A549 (cell line): ENCODE results near the gene ATP9B. TPM values are rescaled to one million over a fixed set of nuclear protein-coding genes. Genes with fewer than 3 reads are reported as not detected.

Experiments
- ATAC-seq, 2 experiments: fragments of 200-7000 bp in 1 of 2; fragments of >200 bp in 1 of 2; cut with Nextera tagmentation in 1 of 2; cut with Tn5 transposase in 1 of 2; 3 replicates each; pipeline versions ENCODE4 v1.8.0 to v1.9.1; 2018 to 2020; ENCODE audit warnings: mild to moderate bottlenecking in 1 of 2, moderate library complexity in 1 of 2
- CTCF ChIA-PET: fragments of 300-600 bp; sonication (Branson Sonifier 250); formaldehyde crosslinking; extraction: SDS; loops from one replicate; lab custom pipeline; 2021; ENCODE audit warnings: antibody characterized with exemption, inconsistent platforms; lab: Yijun Ruan, JAX
- POLR2A ChIA-PET: fragments of 350-600 bp; formaldehyde crosslinking; extraction: SDS; loops from one replicate; lab custom pipeline; 2021; ENCODE audit warnings: antibody characterized with exemption, inconsistent platforms; lab: Yijun Ruan, JAX
- DNase-seq, 2 experiments: peaks; one replicate each; pipeline versions ENCODE4 v3.0.0 to v3.0.0-alpha.2; 2011 to 2016; ENCODE audit warnings: low read depth in 1 of 2, low spot score in 1 of 2
- FAIRE-seq: peaks from 2 replicates; lab custom pipeline; 2011; peaks lifted over from hg19 to GRCh38; lab: Jason Lieb, UNC
- H3K27ac ChIP-seq, 2 experiments: fragments of >200 bp; sonication (Bioruptor Twin); formaldehyde crosslinking; 3 replicates each; pipeline ENCODE4 v1.5.1; 2016 to 2017
- H3K4me1 ChIP-seq: fragments of >200 bp; sonication (Bioruptor Twin); formaldehyde crosslinking; 3 replicates; pipeline ENCODE4 v1.6.1; 2016
- H3K4me2 ChIP-seq: fragments of >200 bp; sonication (Bioruptor Twin); formaldehyde crosslinking; 3 replicates; pipeline ENCODE4 v1.6.1; 2016
- H3K4me3 ChIP-seq: fragments of >200 bp; sonication (Bioruptor Twin); formaldehyde crosslinking; 3 replicates; pipeline ENCODE4 v1.5.1; 2016
- H3K9me3 ChIP-seq: fragments of >200 bp; sonication (Bioruptor Twin); formaldehyde crosslinking; 3 replicates; pipeline ENCODE4 v1.6.1; 2016
- ATOH8 ChIP-seq: fragments of 250-450 bp; sonication (Bioruptor Pico); IDR thresholded peaks from 2 replicates; pipeline ENCODE4 v1.5.0; 2020; ENCODE audit warnings: low read depth, mild to moderate bottlenecking, moderate library complexity
- CHD2 ChIP-seq: fragments of 150-350 bp; IDR thresholded peaks from 2 replicates; pipeline ENCODE4 v1.6.1; 2014; ENCODE audit warnings: low read length; ENCODE audit not compliant: partially characterized antibody
- CHD4 ChIP-seq: fragments of 200-600 bp; sonication (generic); IDR thresholded peaks from 2 replicates; pipeline ENCODE4 v1.6.1; 2016; ENCODE audit warnings: antibody characterized with exemption, mild to moderate bottlenecking, borderline replicate concordance
- CTCF ChIP-seq: fragments of >200 bp; sonication (Bioruptor Twin); formaldehyde crosslinking; IDR thresholded peaks from 3 replicates; pipeline ENCODE4 v1.5.1; 2016
- EP300 ChIP-seq, 2 experiments: fragments of >200 bp; sonication (Bioruptor Twin); formaldehyde crosslinking; IDR thresholded peaks; 2 replicates in 1 of 2; 3 replicates in 1 of 2; pipeline ENCODE4 v1.6.1; 2016 to 2017
- ESRRA ChIP-seq: fragments of 150-350 bp; IDR thresholded peaks from 2 replicates; pipeline ENCODE4 v1.6.1; 2014; ENCODE audit warnings: mild to moderate bottlenecking, low read length, borderline replicate concordance
- FOXS1 ChIP-seq: fragments of 250-450 bp; sonication (Bioruptor Pico); IDR thresholded peaks from 2 replicates; pipeline ENCODE4 v1.5.0; 2020; ENCODE audit warnings: mild to moderate bottlenecking, moderate library complexity
- GATA3 ChIP-seq: IDR thresholded peaks from 2 replicates; pipeline ENCODE4 v1.6.1; 2012; ENCODE audit warnings: borderline replicate concordance
- HDAC2 ChIP-seq: fragments of 200-600 bp; sonication (generic); IDR thresholded peaks from 2 replicates; pipeline ENCODE4 v1.6.1; 2016
- HEYL ChIP-seq: fragments of 250-450 bp; sonication (Bioruptor Pico); IDR thresholded peaks from 2 replicates; pipeline ENCODE4 v1.8.0; 2021; ENCODE audit warnings: mild to moderate bottlenecking, moderate library complexity
- JUN ChIP-seq, 2 experiments: fragments of >200 bp; sonication (Bioruptor Twin); formaldehyde crosslinking; IDR thresholded peaks; 2 replicates in 1 of 2; 3 replicates in 1 of 2; pipeline ENCODE4 v1.6.1; 2016 to 2017
- JUNB ChIP-seq: fragments of >200 bp; sonication (Bioruptor Twin); formaldehyde crosslinking; IDR thresholded peaks from 2 replicates; pipeline ENCODE4 v1.6.1; 2016
- MAZ ChIP-seq: fragments of 150-350 bp; IDR thresholded peaks from 2 replicates; pipeline ENCODE4 v1.6.1; 2014; ENCODE audit warnings: antibody characterized with exemption, low read depth, low read length, borderline replicate concordance
- NR3C1 ChIP-seq: fragments of >200 bp; sonication (Bioruptor Twin); formaldehyde crosslinking; IDR thresholded peaks from 3 replicates; pipeline ENCODE4 v1.6.1; 2017
- PHF8 ChIP-seq: fragments of 200-600 bp; sonication (generic); IDR thresholded peaks from 2 replicates; pipeline ENCODE4 v1.6.1; 2016; ENCODE audit warnings: low read depth, mild to moderate bottlenecking, antibody characterized with exemption, moderate library complexity, borderline replicate concordance
- RARB ChIP-seq: fragments of 250-450 bp; sonication (Bioruptor Pico); IDR thresholded peaks from 2 replicates; pipeline ENCODE4 v1.8.0; 2021; ENCODE audit warnings: mild to moderate bottlenecking, moderate library complexity
- REST ChIP-seq: fragments of 200-600 bp; sonication (generic); IDR thresholded peaks from 2 replicates; pipeline ENCODE4 v1.6.1; 2016; ENCODE audit warnings: antibody characterized with exemption, mild to moderate bottlenecking, moderate library complexity
- RFX5 ChIP-seq: fragments of 450-650 bp; IDR thresholded peaks from 2 replicates; pipeline ENCODE4 v1.7.1; 2014; ENCODE audit warnings: antibody characterized with exemption, mild to moderate bottlenecking, moderate library complexity
- RNF2 ChIP-seq: fragments of 200-600 bp; sonication (generic); IDR thresholded peaks from 2 replicates; pipeline ENCODE4 v1.6.1; 2016; ENCODE audit warnings: low read depth, mild to moderate bottlenecking, antibody characterized with exemption, moderate library complexity, borderline replicate concordance
- TFCP2L1 ChIP-seq: fragments of 250-450 bp; sonication (Bioruptor Pico); IDR thresholded peaks from 2 replicates; pipeline ENCODE4 v1.5.0; 2021; ENCODE audit warnings: mild to moderate bottlenecking
- TP53 ChIP-seq: fragments of 250-450 bp; sonication (Bioruptor Pico); IDR thresholded peaks from 2 replicates; pipeline ENCODE4 v1.5.0; 2021; ENCODE audit warnings: mild to moderate bottlenecking, moderate library complexity
- WGBS: methylation state at CpG from one replicate; pipeline ENCODE4 v1.1.6; 2017; ENCODE audit errors: missing lambda C conversion rate; 5-methylcytosine and 5-hydroxymethylcytosine counted together
- polyA plus RNA-seq, 4 experiments: library from polyadenylated mRNA; depleted of rRNA in 3 of 4; stranded (reverse); fragments of >200 nt; fragmentation: RNase III in 1 of 4; extraction: RNeasy Plus Mini Kit Qiagen cat#74134 plus additional on column Dnase treatment in 1 of 4; gene quantifications; 2 replicates in 3 of 4; 3 replicates in 1 of 4; pipeline ENCODE4 v1.2.3, GENCODE V29; 2011 to 2017
- TF ChIP-seq, protein P1 (sequence below): fragments of >200 bp; sonication (Bioruptor Twin); formaldehyde crosslinking; IDR thresholded peaks from 2 replicates; pipeline ENCODE4 v1.6.1; 2016
- TF ChIP-seq, protein P2 (sequence below): IDR thresholded peaks from 2 replicates; pipeline ENCODE4 v1.6.1; 2012; ENCODE audit warnings: low read depth, borderline replicate concordance

Gene ATP9B
- polyA plus RNA-seq, 2 of the 4 experiments (the other 2 are of a cell fraction): 22.6 to 35.7 TPM

DNA sequence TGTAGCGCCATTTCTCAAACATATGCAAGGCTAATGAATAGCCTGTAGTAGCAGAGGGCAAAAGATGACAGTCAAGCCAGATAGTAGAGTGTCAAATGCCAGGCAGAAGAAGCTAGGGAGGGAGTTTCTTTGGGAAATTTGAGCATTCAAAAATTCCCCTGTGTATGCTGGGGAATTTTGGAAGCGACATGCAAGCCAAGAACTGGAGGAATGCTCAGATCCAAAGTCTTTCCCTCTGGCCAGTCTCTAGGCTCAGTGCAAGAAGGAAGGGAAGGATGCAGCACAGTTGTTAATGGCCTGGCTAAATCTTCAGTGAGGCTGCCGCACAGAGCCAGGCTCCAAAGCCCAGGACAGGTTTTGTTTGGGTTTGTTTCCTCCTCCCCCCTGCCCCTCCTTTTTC is 59.9 kb downstream of the ATP9B start (continued):
- TF ChIP-seq TP53 (no peak), REST (no peak), JUN (IDR thresholded peaks at IDR 0.05) (no peak)

DNA sequence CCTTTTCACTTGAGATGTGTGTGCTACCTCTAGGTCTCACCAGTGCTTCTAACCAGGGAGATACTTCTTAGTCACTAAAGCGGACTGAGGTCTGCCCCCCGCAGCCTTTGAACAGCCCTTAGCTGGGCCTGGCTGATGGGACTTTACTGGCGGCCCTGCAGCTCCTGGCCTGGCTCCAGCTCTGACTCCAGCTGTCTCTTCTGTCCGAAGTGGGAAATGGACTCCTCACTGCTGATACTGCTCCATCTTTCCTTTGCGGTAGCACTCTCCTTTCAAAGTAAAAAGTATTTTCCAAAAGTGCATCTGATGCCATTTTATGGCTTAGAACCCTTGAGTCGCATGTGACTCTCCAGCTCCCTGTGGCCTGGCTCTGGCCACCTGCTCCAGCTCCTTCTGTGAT is 64.5 kb downstream of the ATP9B start:
- DNase-seq (no peak), ATAC-seq (no peak), FAIRE-seq (no peak)
- POLR2A ChIA-PET: no interaction called here
- CTCF ChIA-PET: no interaction called here
- Histone ChIP-seq H3K4me1 (no peaks in the 10 kb centered on the region), H3K27ac (no peak overlapping the region), H3K9me3 (no peaks in the 10 kb centered on the region), H3K4me2 (no peak overlapping the region), H3K4me3 (no peak overlapping the region)
- 91% methylated on average over 5 of the region's 6 CpGs for WGBS
- TF ChIP-seq PHF8 (no peak), EP300 (IDR thresholded peaks at IDR 0.05) (no peak), JUN (IDR thresholded peaks at IDR 0.05) (no peak), RNF2 (no peak), NR3C1 (no peak)
- TF ChIP-seq, protein P1, sequence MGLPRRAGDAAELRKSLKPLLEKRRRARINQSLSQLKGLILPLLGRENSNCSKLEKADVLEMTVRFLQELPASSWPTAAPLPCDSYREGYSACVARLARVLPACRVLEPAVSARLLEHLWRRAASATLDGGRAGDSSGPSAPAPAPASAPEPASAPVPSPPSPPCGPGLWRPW: no peak

DNA sequence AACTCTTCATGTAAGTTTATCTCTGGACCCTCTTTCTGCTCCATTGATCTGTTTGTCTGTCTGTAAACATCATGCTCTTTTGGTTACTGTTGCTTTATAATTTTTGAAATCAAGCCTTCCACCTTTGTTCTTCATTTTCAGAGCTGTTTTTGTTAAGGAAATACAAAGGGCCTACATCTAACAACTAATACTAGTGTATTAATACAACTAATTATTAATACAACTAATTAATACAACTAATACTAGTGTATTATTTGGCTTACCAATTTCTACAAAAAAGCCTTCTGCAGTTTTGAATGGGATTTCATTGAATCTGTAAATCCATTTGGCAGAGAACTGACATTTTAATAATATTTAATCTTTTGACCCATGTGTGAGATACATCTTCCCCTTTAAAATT is 66.7 kb downstream of the ATP9B start:
- DNase-seq: no peak
- POLR2A ChIA-PET: no interaction called here

More for the DNA sequence above, 66.7 kb downstream of the ATP9B start:
- no peak overlapping the region for H3K4me2 ChIP-seq
- H3K4me3 ChIP-seq: no peak overlapping the region
- CTCF ChIA-PET: no interaction called here
- no peak overlapping the region for H3K27ac ChIP-seq
- FAIRE-seq: no peak
- no peaks in the 10 kb centered on the region for H3K4me1 ChIP-seq
- no peaks in the 10 kb centered on the region for H3K9me3 ChIP-seq
- no peak for TF ChIP-seq MAZ
- TF ChIP-seq JUNB: no peak
- TF ChIP-seq RARB (CRISPR knock-in tag): no peak
- no peak for TF ChIP-seq ESRRA
- TF ChIP-seq CHD4: no peak
- TF ChIP-seq RNF2: no peak
- TF ChIP-seq, protein P2, sequence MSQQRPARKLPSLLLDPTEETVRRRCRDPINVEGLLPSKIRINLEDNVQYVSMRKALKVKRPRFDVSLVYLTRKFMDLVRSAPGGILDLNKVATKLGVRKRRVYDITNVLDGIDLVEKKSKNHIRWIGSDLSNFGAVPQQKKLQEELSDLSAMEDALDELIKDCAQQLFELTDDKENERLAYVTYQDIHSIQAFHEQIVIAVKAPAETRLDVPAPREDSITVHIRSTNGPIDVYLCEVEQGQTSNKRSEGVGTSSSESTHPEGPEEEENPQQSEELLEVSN: no peak
- TF ChIP-seq TFCP2L1 (CRISPR knock-in tag): no peak
- TF ChIP-seq HDAC2: no peak
- TF ChIP-seq ATOH8 (CRISPR knock-in tag): no peak
- no peak for TF ChIP-seq CHD2
- TF ChIP-seq GATA3: no peak
- no peak for TF ChIP-seq RFX5
- no peak for TF ChIP-seq CTCF
- TF ChIP-seq FOXS1 (CRISPR knock-in tag): no peak
- no peak for TF ChIP-seq PHF8
- TF ChIP-seq HEYL (CRISPR knock-in tag): no peak
- ATAC-seq: no peak
